ENCODE measurements around the gene PRPF18.

PRPF18 gene

GRCh38 chr10:13629116-13629515 lies 42.4 kb downstream of the PRPF18 start:
- no peak overlapping the region for H3K4me3 ChIP-seq (ENCODE audit: low read depth, low read length)
- TF ChIP-seq, protein P1, sequence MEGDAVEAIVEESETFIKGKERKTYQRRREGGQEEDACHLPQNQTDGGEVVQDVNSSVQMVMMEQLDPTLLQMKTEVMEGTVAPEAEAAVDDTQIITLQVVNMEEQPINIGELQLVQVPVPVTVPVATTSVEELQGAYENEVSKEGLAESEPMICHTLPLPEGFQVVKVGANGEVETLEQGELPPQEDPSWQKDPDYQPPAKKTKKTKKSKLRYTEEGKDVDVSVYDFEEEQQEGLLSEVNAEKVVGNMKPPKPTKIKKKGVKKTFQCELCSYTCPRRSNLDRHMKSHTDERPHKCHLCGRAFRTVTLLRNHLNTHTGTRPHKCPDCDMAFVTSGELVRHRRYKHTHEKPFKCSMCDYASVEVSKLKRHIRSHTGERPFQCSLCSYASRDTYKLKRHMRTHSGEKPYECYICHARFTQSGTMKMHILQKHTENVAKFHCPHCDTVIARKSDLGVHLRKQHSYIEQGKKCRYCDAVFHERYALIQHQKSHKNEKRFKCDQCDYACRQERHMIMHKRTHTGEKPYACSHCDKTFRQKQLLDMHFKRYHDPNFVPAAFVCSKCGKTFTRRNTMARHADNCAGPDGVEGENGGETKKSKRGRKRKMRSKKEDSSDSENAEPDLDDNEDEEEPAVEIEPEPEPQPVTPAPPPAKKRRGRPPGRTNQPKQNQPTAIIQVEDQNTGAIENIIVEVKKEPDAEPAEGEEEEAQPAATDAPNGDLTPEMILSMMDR (IDR thresholded peaks at IDR 0.05; ENCODE audit: low read depth, low read length, missing control alignments) = no peak
- no peak for DNase-seq (ENCODE audit: low read depth)

- no peak overlapping the region for H3K4me3 ChIP-seq (ENCODE audit: low read depth, low read length)
- no peak for DNase-seq (ENCODE audit: low read depth)
- TF ChIP-seq, protein P1 (IDR thresholded peaks at IDR 0.05; ENCODE audit: low read depth, low read length, missing control alignments) = no peak
These were observed 43.5 kb downstream of the PRPF18 start for GRCh38 chr10:13630231-13630630.

DNA sequence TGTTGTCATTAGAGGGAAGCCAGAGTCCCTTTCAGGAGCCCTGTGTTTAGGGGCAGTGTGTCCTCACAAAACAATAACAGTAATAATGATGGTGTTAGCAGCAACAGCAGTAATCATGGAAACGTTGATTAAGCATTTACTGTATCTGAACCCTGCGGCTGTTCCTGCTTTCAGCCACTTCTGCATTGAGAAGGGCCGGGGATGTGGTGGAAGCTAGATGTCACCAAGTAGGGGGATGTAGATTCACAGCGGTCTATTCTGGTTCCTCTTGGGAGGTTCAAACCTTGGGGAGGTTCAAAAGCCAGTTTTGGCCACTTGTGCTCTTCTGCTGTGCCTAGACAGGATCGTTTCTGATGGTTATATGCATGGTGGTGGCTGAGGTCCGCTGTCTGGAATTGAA lies 44.8 kb downstream of the PRPF18 start:
- TF ChIP-seq, protein P1 (IDR thresholded peaks at IDR 0.05; ENCODE audit: low read depth, low read length, missing control alignments) = no peak
- DNase-seq (ENCODE audit: low read depth) = no peak
- H3K4me3 ChIP-seq (ENCODE audit: low read depth, low read length) = no peak overlapping the region

DNA sequence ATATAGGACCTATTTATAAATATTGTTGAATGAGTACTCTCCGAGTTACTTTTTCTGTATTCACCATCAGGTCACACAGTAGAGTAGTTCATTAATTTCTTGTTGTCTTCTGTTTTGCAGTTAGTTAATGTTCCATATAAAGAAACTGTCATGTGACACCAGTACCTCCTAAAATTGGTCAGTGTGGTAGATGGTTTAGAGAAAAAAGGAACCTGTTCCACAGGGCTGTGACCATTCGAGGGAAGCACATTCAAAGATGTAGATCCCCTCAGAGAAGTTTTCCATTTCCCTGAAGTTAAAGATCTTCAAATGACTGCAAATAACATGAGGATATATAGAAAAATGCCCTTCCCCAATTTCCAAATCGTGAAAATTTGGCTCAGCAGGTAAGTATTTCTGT lies 45.7 kb downstream of the PRPF18 start:
- DNase-seq (ENCODE audit: low read depth) = no peak
- TF ChIP-seq, protein P1 (IDR thresholded peaks at IDR 0.05; ENCODE audit: low read depth, low read length, missing control alignments) = no peak
- H3K4me3 ChIP-seq (ENCODE audit: low read depth, low read length) = no peak overlapping the region

DNA sequence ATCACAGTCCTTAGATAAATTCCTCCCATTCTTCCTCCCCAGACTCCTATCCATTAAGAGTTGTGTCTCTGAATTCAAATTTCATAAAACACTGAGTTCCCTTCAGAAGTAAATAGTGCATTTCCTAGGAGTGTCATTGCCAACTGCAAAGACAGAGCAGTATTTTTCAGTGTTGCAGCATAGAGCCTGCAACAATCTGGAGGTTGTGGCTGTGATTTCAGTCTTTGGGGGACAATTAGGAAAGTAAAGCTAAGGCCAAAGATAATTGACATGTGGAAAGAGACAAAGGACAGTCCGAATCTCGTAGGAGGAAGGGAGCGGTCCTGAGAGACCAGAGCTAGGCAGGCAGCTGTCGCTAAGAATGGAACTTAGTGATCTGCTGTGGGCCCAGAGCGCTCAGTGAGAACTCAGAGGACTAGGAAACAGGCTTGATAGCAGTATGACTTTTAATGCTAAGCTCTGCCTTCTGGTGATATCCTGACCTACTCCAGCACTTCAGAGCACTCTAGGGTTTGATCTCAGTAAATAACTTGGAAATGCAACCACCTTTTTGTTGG lies 46.2 kb downstream of the PRPF18 start:
- no peak overlapping the region for H3K4me3 ChIP-seq (ENCODE audit: low read depth, low read length)
- DNase-seq (ENCODE audit: low read depth) = no peak
- TF ChIP-seq, protein P1 (IDR thresholded peaks at IDR 0.05; ENCODE audit: low read depth, low read length, missing control alignments) = no peak

DNA sequence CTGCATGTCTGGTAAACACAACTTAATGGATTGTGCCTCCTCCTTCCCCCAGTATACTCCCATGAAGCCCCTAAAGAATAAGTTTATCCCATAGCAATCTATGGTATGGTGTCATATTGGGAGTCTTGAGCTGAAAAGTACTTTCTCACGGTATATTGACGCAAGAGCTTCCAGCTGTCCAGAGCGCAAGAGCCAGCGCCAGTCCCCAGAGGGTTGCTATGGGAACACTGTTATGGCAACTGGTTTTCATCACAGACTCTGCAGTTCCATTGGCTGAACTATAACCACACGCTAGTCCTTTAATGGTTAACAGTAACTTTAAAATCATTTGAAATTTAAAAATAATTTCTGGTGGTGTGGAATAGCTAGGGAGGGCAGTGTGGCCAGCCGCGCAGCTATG lies 46.9 kb downstream of the PRPF18 start:
- DNase-seq (ENCODE audit: low read depth) = no peak
- H3K4me3 ChIP-seq (ENCODE audit: low read depth, low read length) = no peak overlapping the region
- TF ChIP-seq, protein P1 (IDR thresholded peaks at IDR 0.05; ENCODE audit: low read depth, low read length, missing control alignments) = no peak

GRCh38 chr10:13634207-13634606 lies 47.4 kb downstream of the PRPF18 start:
- TF ChIP-seq, protein P1 (IDR thresholded peaks at IDR 0.05; ENCODE audit: low read depth, low read length, missing control alignments) = no peak
- no peak for DNase-seq (ENCODE audit: low read depth)
- no peak overlapping the region for H3K4me3 ChIP-seq (ENCODE audit: low read depth, low read length)

Measured in GM12864 (cell line).